GM23248 (cell line): ENCODE data around the gene MCF2L.
"Not testable (repeated sequence)": the region's sequence is repeated elsewhere in the genome, so short reads cannot be mapped to it uniquely, and the experiment has no call there.

ENCODE experiments used
- EZH2 ChIP-seq: fragments of 200-600 bp; sonication (generic); IDR thresholded peaks from 2 replicates; pipeline ENCODE4 v1.6.1; 2018; ENCODE audit warnings: antibody characterized with exemption, mild to moderate bottlenecking; ENCODE audit not compliant: insufficient read depth, poor library complexity, severe bottlenecking
- EZH2phosphoT487 ChIP-seq: fragments of 200-600 bp; sonication (generic); IDR thresholded peaks from 2 replicates; pipeline ENCODE4 v1.6.1; 2018; ENCODE audit warnings: antibody characterized with exemption, moderate library complexity, mild to moderate bottlenecking, low read depth; ENCODE audit not compliant: insufficient read depth

GRCh38 chr13:113030259-113030640, 61.2 kb downstream of the MCF2L start:
- TF ChIP-seq EZH2, EZH2phosphoT487: not testable (repeated sequence)
